Mesendoderm (in vitro differentiated cells): ENCODE measurements around the gene KCNK1.

Experiments used
- DNase-seq: peaks from one replicate; pipeline ENCODE4 v3.0.0; 2013
- H2AK5ac ChIP-seq: 2 replicates; pipeline ENCODE4 v1.6.1; 2013; ENCODE audit warnings: low read length, inconsistent platforms
- H2BK120ac ChIP-seq: 2 replicates; pipeline ENCODE4 v1.6.1; 2013; ENCODE audit warnings: low read depth, mild to moderate bottlenecking, low read length, moderate library complexity, mixed read lengths
- H2BK15ac ChIP-seq: replicated peaks from 2 replicates; pipeline ENCODE4 v1.6.1; 2013; ENCODE audit warnings: low read depth, mild to moderate bottlenecking, moderate library complexity
- H2BK5ac ChIP-seq: 2 replicates; pipeline ENCODE4 v1.6.1; 2013; ENCODE audit warnings: low read length, inconsistent platforms
- H3K18ac ChIP-seq: 2 replicates; pipeline ENCODE4 v1.6.1; 2013; ENCODE audit warnings: mild to moderate bottlenecking, low read length, mixed read lengths
- H3K23ac ChIP-seq: one replicate; pipeline ENCODE4 v1.6.1; 2013; ENCODE audit warnings: low read length
- H3K27ac ChIP-seq: 2 replicates; pipeline ENCODE4 v1.5.1; 2013; ENCODE audit warnings: low read depth, mild to moderate bottlenecking, inconsistent platforms, low read length, moderate library complexity
- H3K27me3 ChIP-seq: 2 replicates; pipeline ENCODE4 v1.6.1; 2013; ENCODE audit warnings: low read length, control low read depth, mild to moderate bottlenecking, inconsistent platforms; ENCODE audit not compliant: insufficient read depth, poor library complexity
- H3K36me3 ChIP-seq: 2 replicates; pipeline ENCODE4 v1.6.1; 2013; ENCODE audit warnings: low read length, inconsistent platforms; ENCODE audit not compliant: control insufficient read depth, insufficient read depth
- H3K4ac ChIP-seq: one replicate; pipeline ENCODE4 v1.6.1; 2013; ENCODE audit warnings: low read depth, mild to moderate bottlenecking, low read length, moderate library complexity
- H3K4me1 ChIP-seq: 2 replicates; pipeline ENCODE4 v1.6.1; 2013; ENCODE audit warnings: low read depth, low read length, inconsistent platforms; ENCODE audit not compliant: control insufficient read depth
- H3K4me2 ChIP-seq: 2 replicates; pipeline ENCODE4 v1.6.1; 2013; ENCODE audit warnings: low read length
- H3K4me3 ChIP-seq: 2 replicates; pipeline ENCODE4 v1.5.1; 2013; ENCODE audit warnings: mild to moderate bottlenecking, low read length
- H3K56ac ChIP-seq: one replicate; pipeline ENCODE4 v1.6.1; 2013; ENCODE audit warnings: low read length
- H3K79me1 ChIP-seq: 2 replicates; pipeline ENCODE4 v1.6.1; 2013; ENCODE audit warnings: low read length, inconsistent platforms
- H3K79me2 ChIP-seq: 2 replicates; pipeline ENCODE4 v1.6.1; 2013; ENCODE audit warnings: mild to moderate bottlenecking, low read length; ENCODE audit not compliant: control insufficient read depth, insufficient read depth
- H3K9ac ChIP-seq: 2 replicates; pipeline ENCODE4 v1.6.1; 2013; ENCODE audit warnings: low read length, inconsistent platforms
- H4K5ac ChIP-seq: one replicate; pipeline ENCODE4 v1.6.1; 2013; ENCODE audit warnings: low read length
- H4K8ac ChIP-seq: one replicate; pipeline ENCODE4 v1.6.1; 2013; ENCODE audit warnings: low read depth, mild to moderate bottlenecking, control low read depth, low read length, moderate library complexity
- WGBS: extraction: QIAGEN DNeasy Blood & Tissue Kit; methylation state at CpG from one replicate; pipeline ENCODE4 v1.1.7; 2013; ENCODE audit warnings: low lambda C conversion rate, missing lambda C conversion rate; ENCODE audit not compliant: insufficient coverage; ENCODE audit errors: extremely low coverage; 5-methylcytosine and 5-hydroxymethylcytosine counted together

The KCNK1 gene

GRCh38 chr1:233707153-233707879, 93.4 kb downstream of the KCNK1 start:
- Histone ChIP-seq H3K23ac (no peak overlapping the region), H3K56ac (no peak overlapping the region), H4K8ac (no peak overlapping the region), H3K4me1 (no peaks in the 10 kb centered on the region), H3K36me3 (no peaks in the 10 kb centered on the region), H3K27me3 (no peaks in the 10 kb centered on the region), H2BK15ac (no peak overlapping the region), H2AK5ac (no peak overlapping the region), H3K79me1 (no peaks in the 10 kb centered on the region), H3K27ac (no peak overlapping the region), H3K79me2 (no peaks in the 10 kb centered on the region), H4K5ac (no peak overlapping the region), H2BK5ac (no peak overlapping the region), H3K4ac (no peak overlapping the region), H3K4me2 (no peak overlapping the region), H3K18ac (no peak overlapping the region), H3K4me3 (no peak overlapping the region), H3K9ac (no peak overlapping the region), H2BK120ac (no peak overlapping the region)
- no CpG with 5 or more reads among the region's 4 CpGs for WGBS
- DNase-seq, result no peak

GRCh38 chr1:233707880-233708815, 94.2 kb downstream of the KCNK1 start:
- Histone ChIP-seq H3K27me3 (no peaks in the 10 kb centered on the region), H3K79me1 (no peaks in the 10 kb centered on the region), H3K36me3 (no peaks in the 10 kb centered on the region), H2AK5ac (no peak overlapping the region), H2BK120ac (no peak overlapping the region), H2BK15ac (no peak overlapping the region), H3K23ac (no peak overlapping the region), H3K56ac (no peak overlapping the region), H4K8ac (no peak overlapping the region), H3K18ac (no peak overlapping the region), H4K5ac (no peak overlapping the region), H3K4me2 (no peak overlapping the region), H3K27ac (no peak overlapping the region), H2BK5ac (no peak overlapping the region), H3K4me1 (no peaks in the 10 kb centered on the region), H3K79me2 (no peaks in the 10 kb centered on the region), H3K4me3 (no peak overlapping the region), H3K9ac (no peak overlapping the region), H3K4ac (no peak overlapping the region)
- WGBS, result no CpG with 5 or more reads among the region's 6 CpGs
- DNase-seq, result no peak

DNA sequence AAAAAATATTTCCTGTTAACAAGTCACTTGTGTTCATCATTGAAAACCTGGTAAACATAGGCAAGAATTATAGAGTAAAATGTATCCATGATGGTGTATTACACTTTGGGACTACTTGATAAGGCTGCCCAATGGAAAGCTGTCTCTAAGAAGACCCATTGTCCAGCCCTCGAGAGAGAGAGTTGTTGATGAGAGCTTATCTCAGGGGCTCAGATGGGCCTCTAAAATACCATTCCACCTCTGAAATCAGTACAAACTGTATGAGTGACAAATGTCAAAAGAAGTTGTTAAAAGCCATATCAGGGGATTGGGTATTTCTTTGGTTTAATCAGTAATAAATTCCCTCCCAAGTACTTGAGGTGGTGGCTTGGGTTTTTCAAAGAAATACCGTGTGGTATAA, 96.1 kb downstream of the KCNK1 start:
- no peaks in the 10 kb centered on the region for H3K79me2 ChIP-seq
- no CpG with 5 or more reads among the region's 2 CpGs for WGBS
- no peaks in the 10 kb centered on the region for H3K36me3 ChIP-seq
- H3K9ac ChIP-seq, result no peak overlapping the region
- H3K4me1 ChIP-seq, result no peaks in the 10 kb centered on the region
- no peak overlapping the region for H3K4ac ChIP-seq
- no peak overlapping the region for H2BK5ac ChIP-seq
- H3K27ac ChIP-seq, result no peak overlapping the region
- no peak overlapping the region for H3K56ac ChIP-seq
- H3K27me3 ChIP-seq, result no peaks in the 10 kb centered on the region
- H3K4me2 ChIP-seq, result no peak overlapping the region
- no peak overlapping the region for H2AK5ac ChIP-seq
- no peak for DNase-seq
- no peak overlapping the region for H2BK120ac ChIP-seq
- H3K18ac ChIP-seq, result no peak overlapping the region
- H4K5ac ChIP-seq, result no peak overlapping the region
- no peak overlapping the region for H3K4me3 ChIP-seq
- H4K8ac ChIP-seq, result no peak overlapping the region
- no peaks in the 10 kb centered on the region for H3K79me1 ChIP-seq
- H2BK15ac ChIP-seq, result no peak overlapping the region
- H3K23ac ChIP-seq, result no peak overlapping the region

DNA sequence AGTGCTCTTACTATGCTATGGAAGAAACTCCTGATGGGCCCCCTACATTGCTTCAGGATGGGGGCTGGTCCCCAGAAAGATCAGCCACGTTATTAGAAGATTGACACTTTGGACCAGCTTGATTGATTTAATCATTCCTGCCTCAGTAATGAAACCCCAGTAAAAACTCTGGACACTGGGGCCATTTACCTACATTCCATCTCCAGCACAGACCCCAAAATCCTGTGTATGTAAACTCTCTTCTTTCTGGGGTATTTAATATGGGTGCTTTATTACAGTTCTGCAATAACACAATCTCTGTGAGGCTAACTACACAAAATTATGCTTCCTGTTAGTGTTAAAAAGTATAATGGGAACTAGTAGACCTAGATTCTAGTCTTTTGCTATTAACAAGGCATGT, 96.6 kb downstream of the KCNK1 start:
- no peaks in the 10 kb centered on the region for H3K79me2 ChIP-seq
- no peak overlapping the region for H3K9ac ChIP-seq
- no peak overlapping the region for H3K4me2 ChIP-seq
- no peak for DNase-seq
- H3K4me1 ChIP-seq, result no peaks in the 10 kb centered on the region
- no peak overlapping the region for H3K27ac ChIP-seq
- H2BK5ac ChIP-seq, result no peak overlapping the region
- no CpG with 5 or more reads among the region's 1 CpG for WGBS
- H2AK5ac ChIP-seq, result no peak overlapping the region
- H4K8ac ChIP-seq, result no peak overlapping the region
- no peak overlapping the region for H3K23ac ChIP-seq
- H4K5ac ChIP-seq, result no peak overlapping the region
- no peak overlapping the region for H3K4me3 ChIP-seq
- no peaks in the 10 kb centered on the region for H3K27me3 ChIP-seq
- no peak overlapping the region for H3K4ac ChIP-seq
- no peak overlapping the region for H2BK15ac ChIP-seq
- H3K18ac ChIP-seq, result no peak overlapping the region
- no peaks in the 10 kb centered on the region for H3K36me3 ChIP-seq
- H2BK120ac ChIP-seq, result no peak overlapping the region
- H3K56ac ChIP-seq, result no peak overlapping the region
- no peaks in the 10 kb centered on the region for H3K79me1 ChIP-seq

DNA sequence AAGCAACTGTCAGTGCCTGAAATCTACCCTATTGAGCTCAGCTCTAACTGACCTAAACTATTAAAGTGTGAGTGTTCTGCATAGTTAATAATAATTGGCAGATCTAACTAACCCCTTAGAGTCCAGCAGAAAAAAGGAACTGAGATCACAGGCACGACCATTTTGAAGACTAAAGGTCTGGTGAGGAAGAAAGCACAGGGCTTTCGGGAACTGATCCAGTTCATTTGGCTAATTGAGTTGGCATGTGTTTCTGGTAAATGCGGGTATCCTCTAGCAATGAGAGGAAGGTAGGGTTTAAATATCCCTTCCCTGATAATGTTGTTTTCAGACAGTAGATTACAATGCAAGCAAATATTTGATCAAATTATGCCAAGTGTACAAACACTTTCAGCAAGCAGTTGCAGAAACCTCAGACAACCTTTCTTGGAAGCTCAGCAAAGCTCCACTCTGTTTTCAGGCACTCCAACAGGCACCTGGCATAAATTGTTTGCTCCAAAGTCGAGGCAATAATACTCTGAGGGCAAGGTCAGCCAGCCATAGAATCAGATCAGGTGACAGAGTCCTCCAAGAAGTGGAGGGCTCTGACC, 100.8 kb downstream of the KCNK1 start:
- Histone ChIP-seq H2BK120ac (no peak overlapping the region), H2AK5ac (no peak overlapping the region), H3K4me3 (no peak overlapping the region), H3K27me3 (no peaks in the 10 kb centered on the region), H3K4me2 (no peak overlapping the region), H3K18ac (no peak overlapping the region), H3K27ac (no peak overlapping the region), H3K9ac (no peak overlapping the region), H3K4ac (no peak overlapping the region), H4K5ac (no peak overlapping the region), H3K36me3 (no peaks in the 10 kb centered on the region), H3K79me2 (no peaks in the 10 kb centered on the region), H2BK5ac (no peak overlapping the region), H3K56ac (no peak overlapping the region), H2BK15ac (no peak overlapping the region), H4K8ac (no peak overlapping the region), H3K4me1 (no peaks in the 10 kb centered on the region), H3K79me1 (no peaks in the 10 kb centered on the region), H3K23ac (no peak overlapping the region)
- no CpG with 5 or more reads among the region's 4 CpGs for WGBS
- DNase-seq, result no peak
